Mucosa of rectum (tissue), 2 donors: ENCODE data around the gene EPHA10.

Source experiments
- H3K27ac ChIP-seq, 2 donors: one replicate each; pipeline ENCODE4 v1.7.0; 2013; ENCODE audit warnings: inconsistent platforms in 2 of 2, low read depth in 2 of 2, low read length in 2 of 2
- H3K27me3 ChIP-seq, 2 donors: one replicate each; pipeline ENCODE4 v1.7.0; 2013; ENCODE audit warnings: low read length in 2 of 2; ENCODE audit not compliant: control insufficient read depth in 2 of 2, insufficient read depth in 2 of 2
- H3K36me3 ChIP-seq, 2 donors: one replicate each; pipeline ENCODE4 v1.7.0; 2013; ENCODE audit warnings: low read length in 2 of 2; ENCODE audit not compliant: control insufficient read depth in 2 of 2, insufficient read depth in 2 of 2
- H3K4me1 ChIP-seq, 2 donors: one replicate each; pipeline ENCODE4 v1.7.0; 2013; ENCODE audit warnings: low read length in 2 of 2, mild to moderate bottlenecking in 1 of 2; ENCODE audit not compliant: control insufficient read depth in 2 of 2, insufficient read depth in 2 of 2
- H3K4me3 ChIP-seq, 2 donors: one replicate each; pipeline ENCODE4 v1.7.0; 2013; ENCODE audit warnings: low read length in 2 of 2
- H3K9ac ChIP-seq, 2 donors: one replicate each; pipeline ENCODE4 v1.7.0; 2013; ENCODE audit warnings: low read length in 2 of 2, low read depth in 1 of 2, mild to moderate bottlenecking in 1 of 2
- H3K9me3 ChIP-seq, 2 donors: one replicate each; pipeline ENCODE4 v1.7.0; 2013; ENCODE audit warnings: low read length in 2 of 2; ENCODE audit not compliant: control insufficient read depth in 2 of 2
- donor health status: healthy.
- donor health status: Normal muscosa, but diverticular disease.

Gene EPHA10

DNA sequence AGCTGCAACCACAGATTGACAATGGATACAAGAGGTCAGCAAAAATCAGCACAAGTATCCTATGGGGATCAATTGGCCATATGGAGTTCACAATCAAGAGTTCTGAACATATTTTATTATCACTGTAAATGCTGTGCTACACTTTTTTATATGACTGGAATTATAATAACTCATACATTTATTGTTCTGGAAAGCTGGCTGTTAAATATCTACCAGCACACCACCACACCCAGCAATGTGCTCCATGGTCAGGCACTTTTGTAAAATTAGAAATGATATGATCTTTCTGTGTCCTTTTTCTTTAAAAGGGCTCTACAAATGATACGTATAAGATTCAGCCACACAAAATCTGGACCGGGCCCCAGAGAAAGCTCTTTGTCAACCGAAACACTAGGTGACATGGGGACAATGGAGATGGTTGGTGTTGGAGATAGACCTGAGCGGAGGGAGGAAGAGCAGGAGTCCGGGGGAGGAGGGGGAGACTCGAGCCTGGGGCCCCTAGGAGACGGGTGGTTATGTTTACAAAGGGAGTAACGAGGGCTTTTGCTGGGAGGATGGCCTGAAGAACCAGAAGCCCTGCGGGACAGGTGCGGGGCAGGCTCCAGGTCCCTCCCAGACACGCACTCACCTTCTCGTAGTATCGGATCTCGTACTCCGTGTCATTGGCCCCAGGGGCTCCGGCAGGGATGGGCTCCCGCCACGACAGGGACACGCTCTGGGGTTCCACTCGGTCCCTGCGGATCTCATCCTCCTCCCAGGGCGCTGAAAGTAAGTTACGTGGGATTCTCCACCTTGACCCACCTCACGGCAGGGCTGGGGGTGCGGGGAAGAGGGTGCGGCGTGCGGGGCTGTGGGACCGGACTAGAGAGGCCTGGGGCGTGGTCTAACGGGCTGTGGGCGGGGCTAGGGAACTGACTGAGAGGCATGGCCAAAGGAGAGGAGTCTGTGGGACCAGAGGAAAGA lies 30.0 kb downstream of the EPHA10 start:
- peak overlapping the region; percentile 78 to 84 for H3K4me3 ChIP-seq
- H3K27me3 ChIP-seq = peaks cover 0 to 2% of the 10 kb centered on the region in 2 donors
- H3K9ac ChIP-seq = peak overlapping the region; percentile 70 to 75

DNA sequence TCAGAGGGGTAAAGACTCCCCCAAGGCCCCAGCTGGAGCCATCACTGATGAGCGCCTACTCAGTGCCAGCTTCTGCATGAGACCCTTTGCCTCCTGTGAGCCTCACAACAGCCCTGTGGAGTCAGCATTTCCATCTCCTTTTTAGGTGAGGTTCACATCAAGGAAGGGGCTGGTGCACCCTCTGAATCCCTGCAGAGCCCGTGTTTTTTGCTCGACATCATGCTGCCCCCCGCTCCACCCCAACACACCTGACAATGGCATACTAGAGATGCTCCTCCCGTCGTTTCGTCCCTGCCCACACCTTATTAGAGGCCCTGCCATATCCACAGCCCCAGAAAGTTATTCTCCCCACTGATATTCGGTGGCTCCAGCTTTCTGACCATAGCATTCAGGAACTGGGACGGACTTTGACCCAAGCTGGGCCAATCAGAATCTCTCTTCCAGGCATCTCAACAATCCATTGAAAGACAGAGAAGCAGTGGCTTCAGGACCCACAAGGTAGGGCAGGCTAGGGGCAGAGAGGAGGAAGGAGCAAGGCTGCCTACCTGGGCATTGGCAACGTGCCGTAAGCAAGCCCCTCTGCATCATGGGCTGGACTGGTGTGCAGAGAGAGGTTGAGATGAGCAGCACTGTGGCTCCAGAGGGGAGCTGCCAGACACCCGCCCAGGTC lies 32.7 kb downstream of the EPHA10 start:
- Histone ChIP-seq H3K27me3 (peaks cover 0 to 2% of the 10 kb centered on the region in 2 donors), H3K27ac (peak overlapping the region in 1 of 2 donors; percentile 43), H3K4me1 (peaks cover 16 to 21% of the 10 kb centered on the region in 2 donors), H3K9me3 (peaks cover 0 to 2% of the 10 kb centered on the region in 2 donors), H3K36me3 (peaks cover 0 to 7% of the 10 kb centered on the region in 2 donors), H3K9ac (no peak overlapping the region), H3K4me3 (peak overlapping the region in 1 of 2 donors; percentile 32)

More for the DNA sequence above, 30.0 kb downstream of the EPHA10 start:
- Histone ChIP-seq H3K36me3 (peaks cover 0 to 7% of the 10 kb centered on the region in 2 donors), H3K9me3 (peaks cover 0 to 2% of the 10 kb centered on the region in 2 donors), H3K4me1 (peaks cover 22 to 26% of the 10 kb centered on the region in 2 donors), H3K27ac (peak overlapping the region; percentile 92 to 93)

DNA sequence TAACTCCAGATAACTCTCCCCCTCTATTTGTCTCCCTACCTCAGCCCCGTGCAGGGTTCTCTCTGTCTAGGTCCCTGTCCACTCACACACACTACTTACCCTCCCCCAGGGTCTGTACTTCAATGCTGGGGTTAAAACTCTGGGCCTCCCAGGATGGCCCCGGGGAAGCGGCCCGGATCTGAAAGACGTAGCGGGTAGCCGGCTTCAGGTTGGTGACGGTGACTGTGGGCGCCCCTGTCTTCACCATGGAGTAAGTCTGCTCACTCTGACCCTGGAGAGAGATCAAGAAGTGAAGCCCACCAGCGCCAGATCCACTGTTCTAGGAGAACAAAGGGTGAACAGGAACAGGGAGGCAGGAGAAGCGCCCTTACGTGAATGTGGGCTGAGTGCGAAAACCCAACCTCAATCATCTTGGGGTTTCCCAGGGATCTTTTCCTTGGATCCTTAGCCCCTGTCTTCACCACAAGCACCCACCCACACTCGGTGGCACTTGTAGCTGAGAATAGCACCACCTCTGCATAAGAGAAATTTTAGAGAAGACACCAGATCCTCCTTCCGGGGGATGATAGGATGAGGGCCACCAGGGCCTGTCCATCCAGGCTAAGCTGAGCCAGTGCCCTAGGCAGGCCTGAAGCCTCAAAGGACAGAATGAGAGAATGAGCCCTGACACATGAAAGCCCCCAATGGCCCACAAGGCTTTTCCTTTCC lies 33.5 kb downstream of the EPHA10 start:
- peaks cover 6 to 11% of the 10 kb centered on the region in 2 donors for H3K36me3 ChIP-seq
- peaks cover 0 to 2% of the 10 kb centered on the region in 2 donors for H3K9me3 ChIP-seq
- no peak overlapping the region for H3K9ac ChIP-seq
- H3K4me3 ChIP-seq = no peak overlapping the region
- peaks cover 16 to 21% of the 10 kb centered on the region in 2 donors for H3K4me1 ChIP-seq
- H3K27me3 ChIP-seq = peaks cover 0 to 2% of the 10 kb centered on the region in 2 donors
- H3K27ac ChIP-seq = no peak overlapping the region

DNA sequence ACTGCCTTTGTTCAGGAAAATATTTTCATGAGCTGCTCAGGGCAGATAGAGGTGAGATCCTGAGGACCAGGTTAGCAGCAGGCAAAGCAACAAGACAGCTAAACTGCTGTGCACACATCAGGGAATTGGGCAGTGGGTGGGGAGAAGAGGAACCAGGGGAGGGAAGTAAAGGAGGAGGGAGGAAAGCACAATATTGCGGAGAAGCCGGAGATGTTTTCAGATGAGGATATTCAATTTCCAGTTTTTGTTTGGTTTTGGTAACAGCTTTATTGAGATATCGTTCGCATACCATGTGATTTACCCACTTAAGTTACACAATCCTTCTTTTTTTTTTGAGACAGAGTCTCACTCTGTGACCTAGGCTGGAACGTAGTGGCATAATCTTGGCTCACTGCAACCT lies 34.5 kb downstream of the EPHA10 start:
- Histone ChIP-seq H3K36me3 (peaks cover 6 to 21% of the 10 kb centered on the region in 2 donors), H3K4me3 (no peak overlapping the region), H3K9ac (no peak overlapping the region), H3K27ac (no peak overlapping the region), H3K4me1 (peaks cover 14% of the 10 kb centered on the region in 2 donors), H3K27me3 (peaks cover 0 to 2% of the 10 kb centered on the region in 2 donors), H3K9me3 (peaks cover 0 to 2% of the 10 kb centered on the region in 2 donors)

GRCh38 chr1:37728416-37728815 lies 36.5 kb downstream of the EPHA10 start:
- H3K27ac ChIP-seq = no peak overlapping the region
- H3K4me3 ChIP-seq = no peak overlapping the region
- H3K9ac ChIP-seq = no peak overlapping the region
- no peaks in the 10 kb centered on the region for H3K9me3 ChIP-seq
- H3K27me3 ChIP-seq = no peaks in the 10 kb centered on the region
- peaks cover 7 to 10% of the 10 kb centered on the region in 2 donors for H3K4me1 ChIP-seq
- H3K36me3 ChIP-seq = peaks cover 9 to 24% of the 10 kb centered on the region in 2 donors

DNA sequence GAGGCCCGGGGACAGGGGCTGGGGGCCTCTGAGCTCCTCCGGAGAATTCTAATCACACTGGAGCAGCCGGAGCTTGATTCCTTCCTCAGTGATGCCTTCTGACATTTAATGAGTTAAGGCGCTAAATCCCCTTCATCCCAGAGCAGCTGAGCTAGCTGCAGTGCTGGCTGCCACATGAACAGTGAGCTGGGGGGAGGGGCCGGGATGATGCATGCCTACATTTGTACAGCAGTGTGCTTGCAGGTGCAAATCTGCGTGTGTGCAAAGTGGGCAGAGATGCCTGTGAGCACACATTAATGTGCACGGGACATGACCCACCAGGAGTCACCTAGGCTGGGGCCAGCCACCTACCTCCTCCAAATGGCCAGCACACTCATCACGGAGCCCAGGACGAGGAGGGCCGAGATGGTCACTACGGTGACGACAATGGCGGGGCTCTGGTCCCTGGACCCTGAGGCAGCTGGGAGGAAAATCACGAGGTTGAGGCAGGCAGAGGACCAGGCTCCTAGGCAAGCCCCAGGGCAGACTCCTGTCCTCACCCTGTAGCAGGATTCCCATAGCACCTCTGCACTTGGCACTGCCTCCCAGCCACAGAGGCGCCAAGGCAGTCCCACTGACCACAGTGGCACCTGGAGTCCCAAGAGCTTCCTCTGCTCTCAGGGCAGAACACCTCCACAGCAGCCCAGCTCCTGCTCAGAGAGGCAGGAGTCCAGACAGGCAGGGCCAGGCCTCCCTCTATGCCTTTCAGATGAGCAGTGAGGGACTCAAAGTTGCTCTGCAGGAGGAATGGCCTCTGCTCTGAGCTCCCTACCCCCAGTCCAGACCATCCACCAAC lies 38.0 kb downstream of the EPHA10 start:
- no peak overlapping the region for H3K9ac ChIP-seq
- no peak overlapping the region for H3K27ac ChIP-seq
- peaks cover 1% of the 10 kb centered on the region in 2 donors for H3K4me1 ChIP-seq
- H3K36me3 ChIP-seq = peaks cover 21 to 24% of the 10 kb centered on the region in 2 donors
- no peak overlapping the region for H3K4me3 ChIP-seq
- H3K27me3 ChIP-seq = no peaks in the 10 kb centered on the region
- no peaks in the 10 kb centered on the region for H3K9me3 ChIP-seq

DNA sequence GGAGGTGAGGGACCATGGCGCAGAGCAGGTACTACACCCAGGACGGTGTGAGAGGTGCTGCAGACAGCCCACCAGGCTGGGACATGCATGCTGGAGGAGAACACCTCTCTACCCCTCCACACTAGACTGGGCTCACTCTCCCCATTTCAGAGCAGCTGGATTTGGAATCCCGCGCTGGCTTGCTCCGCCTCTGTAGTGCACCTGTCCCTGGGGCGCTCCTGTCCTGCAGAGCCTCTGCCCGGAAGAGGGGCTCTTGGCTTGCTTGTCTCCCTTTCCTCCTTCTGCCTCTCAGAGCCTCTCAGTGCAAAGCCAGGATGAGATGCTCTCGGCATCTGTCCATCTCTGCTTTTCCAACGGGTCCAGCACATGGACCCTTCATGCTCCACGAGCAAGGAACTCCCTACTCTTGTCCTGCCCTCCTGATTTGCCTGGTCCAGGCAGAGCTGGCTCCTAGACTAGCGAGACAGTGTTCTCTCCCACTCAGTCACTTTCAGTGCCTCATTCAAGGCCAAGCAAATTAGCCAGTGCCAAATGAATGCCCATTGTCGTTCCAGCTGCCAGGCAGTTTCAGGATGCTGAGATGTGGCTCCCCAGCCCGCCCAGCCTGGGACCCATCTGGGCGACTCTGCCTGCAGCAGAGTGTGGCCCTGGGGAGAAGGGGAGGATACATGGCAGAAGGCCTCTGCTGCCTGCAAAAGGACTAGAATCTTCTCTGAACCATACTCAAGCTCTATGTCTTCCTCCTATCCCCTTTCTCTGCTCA lies 38.9 kb downstream of the EPHA10 start:
- H3K4me3 ChIP-seq = no peak overlapping the region
- no peak overlapping the region for H3K27ac ChIP-seq
- no peaks in the 10 kb centered on the region for H3K4me1 ChIP-seq
- peaks cover 21 to 24% of the 10 kb centered on the region in 2 donors for H3K36me3 ChIP-seq
- H3K9me3 ChIP-seq = no peaks in the 10 kb centered on the region
- H3K27me3 ChIP-seq = no peaks in the 10 kb centered on the region
- H3K9ac ChIP-seq = no peak overlapping the region

DNA sequence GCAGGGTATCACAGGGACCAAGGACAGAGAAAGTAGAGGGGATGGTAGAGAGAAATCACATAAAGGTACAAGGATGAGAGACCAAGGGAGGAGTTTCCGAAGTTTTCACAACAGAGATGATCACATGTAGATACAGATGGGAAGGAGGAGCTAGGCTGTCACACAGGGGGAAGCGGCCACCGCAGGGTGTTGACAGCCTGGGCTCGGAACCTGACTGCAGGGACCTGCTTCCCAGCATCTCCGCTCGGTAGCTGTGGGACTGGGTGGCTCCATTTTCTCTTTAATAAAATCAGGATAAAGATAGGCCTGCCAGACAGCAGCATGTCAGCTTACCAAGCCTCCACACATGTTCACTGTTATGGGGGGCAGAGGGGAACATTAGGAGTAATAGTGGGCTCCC lies 40.3 kb downstream of the EPHA10 start:
- Histone ChIP-seq H3K4me3 (no peak overlapping the region), H3K27ac (no peak overlapping the region), H3K9me3 (no peaks in the 10 kb centered on the region), H3K9ac (no peak overlapping the region), H3K4me1 (no peaks in the 10 kb centered on the region), H3K36me3 (peaks cover 21 to 25% of the 10 kb centered on the region in 2 donors), H3K27me3 (no peaks in the 10 kb centered on the region)
